GM12891 (cell line): ENCODE results near the gene CUBN.

Experiments
- POLR2A ChIP-seq: IDR thresholded peaks from 2 replicates; pipeline ENCODE4 v1.6.1; 2011; ENCODE audit warnings: low read depth, low read length, control low read depth
- POLR2AphosphoS5 ChIP-seq: IDR thresholded peaks from 2 replicates; pipeline ENCODE4 v1.6.1; 2011; ENCODE audit warnings: low read depth, low read length, control low read depth
- TAF1 ChIP-seq: IDR thresholded peaks from 2 replicates; pipeline ENCODE4 v1.6.1; 2011; ENCODE audit warnings: low read depth, low read length, control low read depth

- TF ChIP-seq POLR2AphosphoS5 = no peak
- TF ChIP-seq POLR2A = no peak
- no peak for TF ChIP-seq TAF1
These were observed 8.9 kb downstream of the CUBN start for GRCh38 chr10:17120694-17121093.
